CD4-positive, alpha-beta T cell (primary cell): ENCODE measurements around the gene KARS1. TPM values are rescaled to one million over a fixed set of nuclear protein-coding genes. Genes with fewer than 3 reads are reported as not detected.

Source experiments
- ATAC-seq: fragments of 200-7000 bp; cut with Tn5 transposase; one replicate; pipeline ENCODE4 v1.10.0; 2022; ENCODE audit warnings: mild to moderate bottlenecking; ENCODE audit not compliant: poor library complexity
- CTCF ChIA-PET: fragments of 350-600 bp; sonication (Branson Sonifier 250); formaldehyde crosslinking; loops from one replicate; lab custom pipeline; 2021; ENCODE audit warnings: antibody characterized with exemption, inconsistent platforms; lab: Charles Lee
- POLR2A ChIA-PET: fragments of 350-600 bp; sonication (Branson Sonifier 250); formaldehyde crosslinking; loops from one replicate; lab custom pipeline; 2021; ENCODE audit warnings: antibody characterized with exemption, inconsistent platforms; lab: Charles Lee
- DNase-seq, 14 experiments: peaks; one replicate each; pipeline ENCODE4 v3.0.0-alpha.2; 2013 to 2020; ENCODE audit warnings: mixed read lengths in 2 of 14
- H3K27ac ChIP-seq, 2 donors: one replicate each; pipeline versions ENCODE4 v1.5.1 to v1.7.0; 2013; ENCODE audit warnings: low read length in 2 of 2, low read depth in 1 of 2, mild to moderate bottlenecking in 1 of 2
- H3K27me3 ChIP-seq, 2 experiments: 1 replicate in 1 of 2; 2 replicates in 1 of 2; pipeline versions ENCODE4 v1.6.1 to v1.7.0; 2013; ENCODE audit warnings: low read length in 2 of 2, control low read depth in 1 of 2, mild to moderate bottlenecking in 1 of 2, moderate library complexity in 1 of 2; ENCODE audit not compliant: insufficient read depth in 2 of 2, control insufficient read depth in 1 of 2
- H3K36me3 ChIP-seq: one replicate; pipeline ENCODE4 v1.6.1; 2013; ENCODE audit warnings: low read length, control low read depth; ENCODE audit not compliant: insufficient read depth
- H3K4me1 ChIP-seq: one replicate; pipeline ENCODE4 v1.6.1; 2013; ENCODE audit warnings: low read length, control low read depth; ENCODE audit not compliant: insufficient read depth
- H3K4me3 ChIP-seq: one replicate; pipeline ENCODE4 v1.5.1; 2013; ENCODE audit warnings: mild to moderate bottlenecking, low read length, moderate library complexity
- H3K9me3 ChIP-seq, 2 experiments: 1 replicate in 1 of 2; 2 replicates in 1 of 2; pipeline versions ENCODE4 v1.6.1 to v1.7.0; 2013; ENCODE audit warnings: low read length in 2 of 2, mild to moderate bottlenecking in 2 of 2, control low read depth in 1 of 2, moderate library complexity in 1 of 2; ENCODE audit not compliant: control insufficient read depth in 1 of 2, insufficient read depth in 1 of 2
- H3K27ac Mint-ChIP-seq: one replicate; pipeline ENCODE4 v1.8.0; 2020; ENCODE audit warnings: mixed read lengths
- H3K27me3 Mint-ChIP-seq: one replicate; pipeline ENCODE4 v1.8.0; 2021; ENCODE audit warnings: mixed read lengths
- H3K36me3 Mint-ChIP-seq: one replicate; pipeline ENCODE4 v1.8.0; 2021; ENCODE audit warnings: low read depth, mixed read lengths
- H3K4me1 Mint-ChIP-seq: one replicate; pipeline ENCODE4 v1.8.0; 2021; ENCODE audit warnings: low read depth, mixed read lengths
- H3K4me3 Mint-ChIP-seq: one replicate; pipeline ENCODE4 v1.8.0; 2020; ENCODE audit warnings: mild to moderate bottlenecking, mixed read lengths
- H3K9me3 Mint-ChIP-seq: one replicate; pipeline ENCODE4 v1.8.0; 2020; ENCODE audit warnings: mixed read lengths
- CTCF ChIP-seq: fragments of 200-600 bp; IDR thresholded peaks from one replicate; pipeline ENCODE4 v1.8.0; 2022; ENCODE audit warnings: antibody characterized with exemption, mild to moderate bottlenecking
- intact Hi-C, 2 experiments: fragments of 100-400 bp; cut with DNase I in 1 of 2; cut with micrococcal nuclease in 1 of 2; formaldehyde crosslinking; loops; one replicate each; pipeline versions ENCODE4 v1.15.1 to v1.9.0; 2023 to 2025; cut with DNase I, micrococcal nuclease
- polyA plus RNA-seq, 2 donors: library from polyadenylated mRNA; unstranded; fragments of 120-200 nt; gene quantifications; one replicate each; pipeline ENCODE4 v1.2.1, GENCODE V29; 2013
- total RNA-seq, 174 experiments: library from RNA in 2 of 174; stranded (reverse) in 2 of 174; gene quantifications; one replicate each; pipeline ENCODE4 v1.2.3 and lab custom pipeline; 2021 to 2026

The KARS1 gene
- total RNA-seq, result 100 to 1,000 TPM; 151 to 153 TPM
- 156 TPM for polyA plus RNA-seq (2013, experiment 1 of 2)
- 135 TPM for polyA plus RNA-seq (2013, experiment 2 of 2)
- total RNA-seq (lab: John Stamatoyannopoulos, UW), result 111 to 569 (median 204) reads per million in 172 experiments

- Histone ChIP-seq H3K27ac (peak within 1 kb of the TSS; percentile 95 to 96), H3K27me3 (no peaks in the 10 kb centered on the region), H3K36me3 (peaks cover 21% of the 10 kb centered on the region), H3K9me3 (no peaks in the 10 kb centered on the region), H3K4me3 (peak within 1 kb of the TSS; percentile 82), H3K4me1 (peaks cover 42% of the 10 kb centered on the region)
- POLR2A ChIA-PET, result interaction anchor here (0.6 to 6.0 kb wide), 32 partner anchors 9 to 1565 kb away, joined by 3 to 239 read pairs (median 8); partner anchors contain the start of genes ADAT1, CFDP1, GABARAPL2 and MON1B
- H3K9me3 Mint-ChIP-seq, result no peaks in the 10 kb centered on the region
- no peak for TF ChIP-seq CTCF
- CTCF ChIA-PET, result interaction anchor here (0.9 to 3.5 kb wide), 4 partner anchors 26 to 183 kb away, joined by 5 to 15 read pairs (median 9); partner anchors contain the start of genes ADAT1 and TMEM170A
- peaks cover 68% of the 10 kb centered on the region for H3K4me1 Mint-ChIP-seq
- intact Hi-C loops, result loop anchor here (1.0 to 10.0 kb wide), 10 partner anchors 24 to 1545 kb away; partner anchors contain the start of genes ADAT1 (in 2 of the 2), GABARAPL2 (in 2 of the 2), CFDP1 (in 1 of the 2) and MON1B (in 1 of the 2)
- DNase-seq (peak; percentile 90 to 98 (median 94)), ATAC-seq (peak; percentile 82)
- H3K27ac Mint-ChIP-seq, result peak within 1 kb of the TSS; percentile 100
- H3K36me3 Mint-ChIP-seq, result peaks cover 75% of the 10 kb centered on the region
- H3K27me3 Mint-ChIP-seq, result no peaks in the 10 kb centered on the region
- H3K4me3 Mint-ChIP-seq, result peak within 1 kb of the TSS; percentile 98
Observed at GRCh38 chr16:75647492-75648264, at the start of gene KARS1, which contains the start of gene TERF2IP. Gene KARS1 (minus strand): TSS chr16:75647665. CDS start chr16:75647639, 26 bp downstream. Gene TERF2IP (plus strand): TSS chr16:75647773. CDS start chr16:75647883, 110 bp downstream.

- Histone ChIP-seq H3K4me3 (no peak overlapping the region), H3K9me3 (no peaks in the 10 kb centered on the region), H3K27me3 (no peaks in the 10 kb centered on the region), H3K4me1 (no peaks in the 10 kb centered on the region), H3K27ac (no peak overlapping the region), H3K36me3 (no peaks in the 10 kb centered on the region)
- TF ChIP-seq CTCF, result no peak
- H3K4me1 Mint-ChIP-seq, result no peaks in the 10 kb centered on the region
- H3K27ac Mint-ChIP-seq, result no peak overlapping the region
- H3K4me3 Mint-ChIP-seq, result no peak overlapping the region
- POLR2A ChIA-PET, result no interaction called here
- H3K27me3 Mint-ChIP-seq, result no peaks in the 10 kb centered on the region
- intact Hi-C loops, result no loop called here
- DNase-seq (peak in 1 of 14 experiments; percentile 9), ATAC-seq (no peak)
- H3K36me3 Mint-ChIP-seq, result no peaks in the 10 kb centered on the region
- no peaks in the 10 kb centered on the region for H3K9me3 Mint-ChIP-seq
- CTCF ChIA-PET, result interaction anchor here (1.0 kb wide), 1 partner anchor 33 kb away, joined by 3 read pairs; no protein-coding TSS in a partner anchor
Observed at GRCh38 chr16:75695708-75696107, 48.2 kb upstream of the KARS1 start.

GRCh38 chr16:75687361-75687760, 39.9 kb upstream of the KARS1 start:
- intact Hi-C loops, result no loop called here
- ChIA-PET POLR2A (no interaction called here), CTCF (no interaction called here)
- DNase-seq (no peak), ATAC-seq (no peak)
- Mint-ChIP-seq H3K4me3 (no peak overlapping the region), H3K27me3 (no peaks in the 10 kb centered on the region), H3K27ac (no peak overlapping the region), H3K4me1 (no peaks in the 10 kb centered on the region), H3K9me3 (no peaks in the 10 kb centered on the region), H3K36me3 (no peaks in the 10 kb centered on the region)
- H3K27me3 ChIP-seq, result no peaks in the 10 kb centered on the region
- no peaks in the 10 kb centered on the region for H3K36me3 ChIP-seq
- H3K4me1 ChIP-seq, result no peaks in the 10 kb centered on the region
- no peak overlapping the region for H3K27ac ChIP-seq
- H3K9me3 ChIP-seq, result no peaks in the 10 kb centered on the region
- no peak for TF ChIP-seq CTCF
- H3K4me3 ChIP-seq, result no peak overlapping the region
